ENCODE results near the gene AMPD3.

AMPD3 gene

DNA sequence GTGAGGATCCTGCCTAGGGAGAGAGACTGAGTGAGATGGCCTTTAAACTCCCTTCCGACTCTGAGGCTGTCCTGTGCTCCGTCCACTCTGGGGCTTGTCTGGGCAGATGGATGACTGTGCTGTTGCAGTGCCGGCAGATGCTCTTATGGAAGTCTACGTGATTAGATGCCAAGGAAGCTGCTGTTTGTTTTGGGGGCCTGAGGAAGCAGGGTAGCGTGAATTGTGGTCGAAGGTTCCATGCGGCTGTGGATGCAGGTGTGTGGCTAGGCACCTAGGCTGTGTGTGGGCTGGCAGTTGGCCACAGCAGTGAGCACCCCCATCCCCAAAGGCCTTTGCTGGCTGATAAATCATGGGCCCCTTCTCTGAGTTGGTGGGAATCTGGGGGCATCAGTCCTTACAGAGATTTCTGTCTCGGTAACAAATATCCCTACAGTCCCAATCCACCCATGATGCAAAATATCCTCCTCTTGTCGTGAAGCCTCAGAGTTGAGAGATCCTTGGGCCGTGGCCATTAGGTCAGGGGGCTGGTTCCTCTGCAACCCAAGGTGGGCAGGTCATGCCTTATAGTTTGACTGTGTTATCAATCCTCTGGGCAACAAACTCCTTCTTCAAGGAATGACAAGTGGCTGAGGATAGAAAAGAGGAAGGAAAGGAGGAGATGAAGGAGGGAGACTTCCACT is 31.2 kb downstream of the AMPD3 start:
- Histone ChIP-seq H3K36me3 (ENCODE audit: control insufficient read depth, insufficient read depth, low read length) (no peaks in the 10 kb centered on the region), H3K27me3 (ENCODE audit: control insufficient read depth, insufficient read depth, low read length) (no peaks in the 10 kb centered on the region), H3K4me3 (ENCODE audit: low read depth, low read length) (no peak overlapping the region), H3K9ac (ENCODE audit: low read depth, low read length) (no peak overlapping the region), H3K4me1 (ENCODE audit: control insufficient read depth, insufficient read depth, low read length) (no peaks in the 10 kb centered on the region), H3K9me3 (ENCODE audit: control insufficient read depth, insufficient read depth, low read length) (no peaks in the 10 kb centered on the region)

DNA sequence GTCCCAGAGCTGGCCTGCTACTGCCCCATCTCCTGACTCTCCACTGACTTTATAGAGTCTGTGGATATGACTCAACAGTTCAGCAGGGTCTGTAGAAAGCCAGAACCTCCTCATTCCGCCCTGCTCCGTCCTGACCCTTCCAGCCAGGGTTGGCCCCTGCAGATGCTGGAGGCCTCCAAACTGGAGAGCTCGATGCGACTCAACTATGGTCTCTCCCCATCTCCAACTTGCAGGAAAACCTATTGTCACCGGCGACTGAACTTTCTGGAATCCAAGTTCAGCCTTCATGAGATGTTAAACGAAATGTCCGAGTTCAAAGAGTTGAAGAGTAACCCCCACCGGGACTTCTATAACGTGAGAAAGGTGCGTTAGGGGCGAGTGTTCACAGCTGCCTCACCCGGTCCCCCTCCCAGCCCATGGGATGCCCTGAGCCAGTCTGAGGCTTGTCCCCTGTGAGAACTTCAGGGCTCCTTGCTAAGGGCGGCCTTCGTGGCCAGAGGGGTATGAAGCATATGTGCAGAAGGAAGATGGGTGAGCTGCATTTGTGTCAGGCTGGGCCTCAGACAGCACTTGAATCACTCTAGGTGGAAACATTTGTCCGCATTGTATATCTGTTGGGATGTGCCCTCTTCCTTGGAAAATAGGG is 32.1 kb downstream of the AMPD3 start:
- Histone ChIP-seq H3K9ac (ENCODE audit: low read depth, low read length) (no peak overlapping the region), H3K27me3 (ENCODE audit: control insufficient read depth, insufficient read depth, low read length) (no peaks in the 10 kb centered on the region), H3K4me3 (ENCODE audit: low read depth, low read length) (no peak overlapping the region), H3K36me3 (ENCODE audit: control insufficient read depth, insufficient read depth, low read length) (no peaks in the 10 kb centered on the region), H3K9me3 (ENCODE audit: control insufficient read depth, insufficient read depth, low read length) (no peaks in the 10 kb centered on the region), H3K4me1 (ENCODE audit: control insufficient read depth, insufficient read depth, low read length) (no peaks in the 10 kb centered on the region)

DNA sequence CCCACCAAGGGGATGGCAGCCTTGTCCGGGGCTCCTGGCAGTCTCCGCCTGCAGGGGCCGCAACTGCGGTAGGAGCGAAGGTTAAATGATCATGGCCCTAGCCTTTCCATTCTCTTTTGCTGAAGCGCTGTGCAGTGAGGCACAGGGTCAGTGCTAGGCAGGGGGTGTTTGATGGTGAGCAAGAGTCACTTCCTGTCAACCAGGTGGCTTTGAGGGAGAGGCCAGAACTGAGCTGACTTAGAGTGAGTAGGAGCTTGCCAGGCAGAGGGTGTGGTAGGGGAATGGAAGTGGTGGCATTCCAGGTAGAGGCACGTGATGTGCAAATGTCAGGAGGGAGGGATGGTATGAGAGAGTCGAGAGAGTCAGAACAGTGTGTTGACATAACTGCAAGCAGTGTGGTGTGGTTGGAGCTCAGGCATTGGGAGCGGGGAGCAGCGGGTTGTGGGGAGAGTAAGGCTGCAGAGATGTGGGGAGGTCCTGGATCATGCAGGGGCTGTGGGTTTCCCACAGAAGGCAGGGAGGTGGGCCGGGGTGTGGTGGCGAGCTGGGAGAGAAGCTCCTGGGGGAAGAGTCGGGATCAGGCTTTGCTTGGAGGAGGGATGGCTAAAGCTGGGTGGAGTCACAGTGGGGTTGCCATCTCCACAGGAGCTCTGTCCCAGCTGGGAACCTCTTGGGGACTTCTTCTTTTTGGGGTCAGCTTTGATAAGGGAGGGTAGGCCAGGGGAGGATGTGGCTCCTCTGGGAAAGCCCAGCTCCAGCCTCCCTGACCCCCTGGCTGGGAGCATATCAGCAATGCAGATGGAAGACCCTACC is 33.3 kb downstream of the AMPD3 start:
- H3K9me3 ChIP-seq (ENCODE audit: control insufficient read depth, insufficient read depth, low read length): no peaks in the 10 kb centered on the region
- H3K36me3 ChIP-seq (ENCODE audit: control insufficient read depth, insufficient read depth, low read length): no peaks in the 10 kb centered on the region
- no peak overlapping the region for H3K9ac ChIP-seq (ENCODE audit: low read depth, low read length)
- H3K4me1 ChIP-seq (ENCODE audit: control insufficient read depth, insufficient read depth, low read length): no peaks in the 10 kb centered on the region
- no peaks in the 10 kb centered on the region for H3K27me3 ChIP-seq (ENCODE audit: control insufficient read depth, insufficient read depth, low read length)
- H3K4me3 ChIP-seq (ENCODE audit: low read depth, low read length): no peak overlapping the region

DNA sequence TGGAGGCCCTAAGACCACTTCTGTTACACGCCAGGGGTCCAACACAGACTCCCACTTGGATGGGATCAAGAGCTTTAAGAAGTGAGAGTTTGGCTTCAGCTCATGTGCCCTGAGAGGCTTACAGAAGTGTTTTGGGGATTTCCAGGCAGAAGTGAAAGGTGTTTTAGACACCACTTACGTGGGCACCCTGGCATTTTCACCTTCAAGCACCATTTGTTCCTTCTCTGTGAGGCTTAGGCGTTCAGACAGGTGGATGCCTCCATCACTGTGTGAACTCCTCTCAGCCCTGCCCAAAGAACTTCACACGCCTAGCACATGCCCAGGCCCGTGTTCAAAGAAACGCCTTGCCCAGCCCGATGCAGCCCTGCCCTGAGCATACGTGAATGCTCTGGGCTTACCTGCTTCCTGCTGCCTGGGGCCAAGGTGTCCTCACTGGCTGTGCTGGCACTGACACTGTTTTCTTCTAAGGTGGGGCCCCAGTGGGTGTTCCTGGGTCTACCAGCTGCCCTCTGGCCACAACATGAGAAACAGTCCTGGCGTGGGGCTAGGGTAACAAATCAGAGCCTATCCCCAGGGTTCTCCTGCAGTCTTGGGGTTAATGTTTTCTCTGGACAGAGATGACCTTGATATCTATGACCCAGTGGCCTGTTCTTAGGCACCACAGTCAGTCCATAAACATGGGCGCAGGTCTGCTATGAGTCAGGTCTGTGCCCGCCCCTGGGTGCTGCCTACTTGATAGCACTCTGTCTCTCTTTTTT is 34.0 kb downstream of the AMPD3 start:
- H3K9ac ChIP-seq (ENCODE audit: low read depth, low read length): no peak overlapping the region
- H3K4me3 ChIP-seq (ENCODE audit: low read depth, low read length): no peak overlapping the region
- no peaks in the 10 kb centered on the region for H3K4me1 ChIP-seq (ENCODE audit: control insufficient read depth, insufficient read depth, low read length)
- H3K27me3 ChIP-seq (ENCODE audit: control insufficient read depth, insufficient read depth, low read length): no peaks in the 10 kb centered on the region
- H3K9me3 ChIP-seq (ENCODE audit: control insufficient read depth, insufficient read depth, low read length): no peaks in the 10 kb centered on the region
- H3K36me3 ChIP-seq (ENCODE audit: control insufficient read depth, insufficient read depth, low read length): no peaks in the 10 kb centered on the region

DNA sequence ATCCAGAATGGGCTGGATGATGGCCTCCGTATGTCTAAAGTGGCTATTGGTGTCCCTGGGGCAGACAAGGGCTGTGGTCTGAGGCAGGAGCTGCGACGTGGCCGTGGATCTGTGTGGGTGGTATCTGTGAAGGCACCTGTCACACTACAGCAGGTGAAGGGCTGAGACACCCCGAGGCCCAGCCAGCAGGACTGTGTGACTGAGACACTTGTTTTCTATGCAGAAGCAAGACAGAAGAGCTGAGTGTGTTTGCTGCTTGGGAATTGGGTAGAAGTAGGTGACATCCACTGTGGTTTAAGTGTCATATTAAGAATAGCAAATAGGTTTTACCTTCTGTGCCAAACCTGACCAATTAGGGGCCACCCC is 35.0 kb downstream of the AMPD3 start:
- H3K36me3 ChIP-seq (ENCODE audit: control insufficient read depth, insufficient read depth, low read length): no peaks in the 10 kb centered on the region
- no peak overlapping the region for H3K9ac ChIP-seq (ENCODE audit: low read depth, low read length)
- H3K4me3 ChIP-seq (ENCODE audit: low read depth, low read length): no peak overlapping the region
- H3K4me1 ChIP-seq (ENCODE audit: control insufficient read depth, insufficient read depth, low read length): no peaks in the 10 kb centered on the region
- no peaks in the 10 kb centered on the region for H3K9me3 ChIP-seq (ENCODE audit: control insufficient read depth, insufficient read depth, low read length)
- no peaks in the 10 kb centered on the region for H3K27me3 ChIP-seq (ENCODE audit: control insufficient read depth, insufficient read depth, low read length)

DNA sequence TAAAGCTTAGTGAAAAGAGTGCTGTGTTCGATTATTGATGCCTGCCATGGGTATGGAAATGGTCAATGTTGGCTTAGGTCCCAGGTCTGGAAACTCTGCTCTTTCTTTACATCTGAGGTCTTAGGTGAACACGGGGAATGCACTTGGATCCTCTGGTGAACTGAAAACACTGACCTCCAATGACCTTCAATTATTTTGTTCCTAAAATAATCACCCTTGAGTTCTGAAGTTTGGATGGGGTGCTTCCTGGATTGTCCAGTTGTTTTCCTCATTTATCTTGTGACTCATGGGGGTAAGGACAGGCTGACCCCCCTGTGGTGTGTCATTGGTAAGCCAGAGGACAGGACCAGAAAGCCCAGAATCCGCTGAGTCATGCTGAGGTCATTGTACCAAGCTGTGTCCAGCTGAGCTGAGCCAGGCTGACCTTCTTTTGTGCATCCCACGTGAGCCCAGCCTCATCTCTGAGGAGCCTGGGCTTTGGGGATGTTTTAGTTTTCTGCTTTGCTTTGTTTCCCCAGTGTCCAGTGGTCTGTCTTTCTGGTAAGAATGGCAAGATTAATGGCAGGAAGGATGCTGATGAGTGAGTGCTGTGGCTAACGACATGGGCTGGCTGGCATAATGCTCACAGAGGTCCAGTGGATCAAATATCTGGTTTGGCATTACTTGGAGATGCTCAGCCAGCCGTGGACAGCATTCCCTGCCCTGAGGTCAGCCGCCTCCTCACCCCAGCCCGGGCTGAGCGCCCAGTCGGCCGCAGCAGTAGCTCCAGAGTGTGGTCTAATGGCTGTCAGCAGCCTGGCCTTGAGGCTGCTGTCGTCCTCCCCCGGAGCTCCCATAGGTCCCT is 35.6 kb downstream of the AMPD3 start:
- Histone ChIP-seq H3K9me3 (ENCODE audit: control insufficient read depth, insufficient read depth, low read length) (no peaks in the 10 kb centered on the region), H3K9ac (ENCODE audit: low read depth, low read length) (no peak overlapping the region), H3K4me3 (ENCODE audit: low read depth, low read length) (no peak overlapping the region), H3K4me1 (ENCODE audit: control insufficient read depth, insufficient read depth, low read length) (no peaks in the 10 kb centered on the region), H3K27me3 (ENCODE audit: control insufficient read depth, insufficient read depth, low read length) (no peaks in the 10 kb centered on the region), H3K36me3 (ENCODE audit: control insufficient read depth, insufficient read depth, low read length) (no peaks in the 10 kb centered on the region)

DNA sequence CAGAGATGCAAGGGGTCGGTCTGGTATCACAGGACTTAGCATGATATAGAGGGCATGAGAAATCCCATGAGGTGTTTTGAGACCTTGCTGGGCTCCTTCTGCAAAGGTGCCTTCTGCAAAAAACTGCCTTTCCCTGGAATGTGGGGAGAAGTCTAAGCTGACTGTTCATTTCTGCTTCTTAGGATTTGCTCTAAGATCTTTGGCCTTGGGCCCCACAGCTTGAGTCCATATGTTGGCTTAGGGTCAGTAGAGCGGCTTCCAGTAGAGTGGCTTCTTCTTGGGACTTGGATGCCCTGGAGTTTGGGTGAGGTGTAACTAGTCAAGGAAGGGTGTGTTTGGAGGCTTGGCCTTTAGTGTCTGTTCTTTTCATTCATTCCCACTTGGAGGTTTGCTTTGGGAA is 37.0 kb downstream of the AMPD3 start:
- no peaks in the 10 kb centered on the region for H3K4me1 ChIP-seq (ENCODE audit: control insufficient read depth, insufficient read depth, low read length)
- no peak overlapping the region for H3K4me3 ChIP-seq (ENCODE audit: low read depth, low read length)
- H3K9me3 ChIP-seq (ENCODE audit: control insufficient read depth, insufficient read depth, low read length): no peaks in the 10 kb centered on the region
- no peaks in the 10 kb centered on the region for H3K36me3 ChIP-seq (ENCODE audit: control insufficient read depth, insufficient read depth, low read length)
- no peaks in the 10 kb centered on the region for H3K27me3 ChIP-seq (ENCODE audit: control insufficient read depth, insufficient read depth, low read length)
- H3K9ac ChIP-seq (ENCODE audit: low read depth, low read length): no peak overlapping the region

DNA sequence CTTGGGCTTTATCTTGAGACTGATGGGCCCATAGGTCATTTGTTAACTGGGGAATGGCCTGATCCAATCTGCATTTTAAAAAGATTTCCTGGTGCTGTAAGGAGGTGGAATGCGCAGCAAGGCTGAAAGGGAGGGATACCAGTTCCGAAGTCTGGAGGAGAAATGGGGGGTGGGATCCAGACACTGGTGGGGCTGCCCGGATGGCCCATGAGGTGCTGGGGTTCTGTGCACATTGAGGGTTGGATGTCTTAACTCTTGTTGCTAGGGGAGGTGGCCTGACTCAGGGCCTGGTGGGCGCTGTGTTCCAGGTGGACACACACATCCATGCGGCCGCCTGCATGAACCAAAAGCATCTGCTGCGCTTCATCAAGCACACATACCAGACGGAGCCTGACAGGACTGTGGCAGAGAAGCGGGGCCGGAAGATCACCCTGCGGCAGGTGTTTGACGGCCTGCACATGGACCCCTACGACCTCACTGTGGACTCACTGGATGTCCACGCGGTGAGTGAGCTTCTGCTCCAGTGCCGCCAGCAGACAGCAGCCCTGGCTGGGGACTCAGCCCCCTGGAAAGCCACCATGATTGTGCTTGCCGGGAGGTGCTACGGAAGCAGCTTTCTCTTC is 38.1 kb downstream of the AMPD3 start:
- no peaks in the 10 kb centered on the region for H3K9me3 ChIP-seq (ENCODE audit: control insufficient read depth, insufficient read depth, low read length)
- no peak overlapping the region for H3K9ac ChIP-seq (ENCODE audit: low read depth, low read length)
- H3K27me3 ChIP-seq (ENCODE audit: control insufficient read depth, insufficient read depth, low read length): no peaks in the 10 kb centered on the region
- H3K36me3 ChIP-seq (ENCODE audit: control insufficient read depth, insufficient read depth, low read length): no peaks in the 10 kb centered on the region
- H3K4me1 ChIP-seq (ENCODE audit: control insufficient read depth, insufficient read depth, low read length): no peaks in the 10 kb centered on the region
- H3K4me3 ChIP-seq (ENCODE audit: low read depth, low read length): no peak overlapping the region

DNA sequence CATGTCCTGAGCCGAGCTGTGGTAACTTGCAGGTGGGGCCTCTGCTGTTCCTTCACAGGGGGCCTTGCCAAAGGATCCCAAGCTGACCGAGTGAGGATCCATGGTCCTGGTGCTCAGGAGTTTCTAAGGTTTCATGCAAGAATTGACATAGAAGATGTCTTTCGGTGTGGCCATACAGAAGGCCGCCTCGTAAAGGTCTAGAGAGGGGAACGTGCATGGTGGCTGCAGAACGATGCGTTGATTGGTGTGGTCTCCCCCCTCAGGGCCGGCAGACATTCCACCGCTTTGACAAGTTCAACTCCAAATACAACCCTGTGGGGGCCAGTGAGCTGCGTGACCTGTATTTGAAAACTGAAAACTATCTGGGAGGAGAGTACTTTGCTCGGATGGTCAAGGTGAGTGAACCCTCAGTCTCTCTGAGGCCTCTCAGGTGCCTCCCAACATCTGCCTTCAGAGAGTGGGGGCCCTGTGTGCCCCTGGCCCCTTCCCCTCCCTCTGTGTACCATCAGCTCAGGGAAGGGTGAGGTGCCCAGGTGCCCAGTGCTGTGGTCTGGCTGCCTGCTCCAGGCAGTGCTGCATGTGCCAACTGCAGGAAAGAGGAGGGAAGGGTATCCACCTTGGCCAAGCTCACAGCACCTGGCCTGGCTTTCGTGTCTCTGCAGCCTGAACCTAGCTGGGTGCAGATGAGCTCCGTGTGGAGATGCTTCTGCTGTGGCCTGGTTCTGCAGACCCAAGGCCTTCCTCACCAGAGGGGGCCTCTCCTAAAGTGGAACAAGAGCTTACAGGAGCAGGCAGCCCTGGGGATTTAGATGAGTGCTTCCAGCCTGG is 39.8 kb downstream of the AMPD3 start:
- Histone ChIP-seq H3K4me3 (ENCODE audit: low read depth, low read length) (no peak overlapping the region), H3K27me3 (ENCODE audit: control insufficient read depth, insufficient read depth, low read length) (no peaks in the 10 kb centered on the region), H3K36me3 (ENCODE audit: control insufficient read depth, insufficient read depth, low read length) (no peaks in the 10 kb centered on the region), H3K9ac (ENCODE audit: low read depth, low read length) (no peak overlapping the region), H3K9me3 (ENCODE audit: control insufficient read depth, insufficient read depth, low read length) (no peaks in the 10 kb centered on the region), H3K4me1 (ENCODE audit: control insufficient read depth, insufficient read depth, low read length) (no peaks in the 10 kb centered on the region)

DNA sequence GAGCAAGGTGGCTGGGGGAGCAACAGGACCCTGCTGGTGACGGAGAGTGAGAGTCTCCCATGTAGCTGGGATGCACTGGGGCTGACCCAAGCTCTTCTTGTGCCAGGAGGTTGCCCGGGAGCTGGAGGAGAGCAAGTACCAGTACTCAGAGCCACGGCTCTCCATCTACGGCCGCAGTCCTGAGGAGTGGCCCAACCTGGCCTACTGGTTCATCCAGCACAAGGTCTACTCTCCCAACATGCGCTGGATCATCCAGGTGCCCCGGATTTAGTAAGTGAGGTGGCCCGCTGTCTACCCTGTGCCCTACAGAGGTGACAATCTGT is 40.4 kb downstream of the AMPD3 start:
- no peaks in the 10 kb centered on the region for H3K36me3 ChIP-seq (ENCODE audit: control insufficient read depth, insufficient read depth, low read length)

More for the DNA sequence above, 40.4 kb downstream of the AMPD3 start:
- Histone ChIP-seq H3K9ac (ENCODE audit: low read depth, low read length) (no peak overlapping the region), H3K4me1 (ENCODE audit: control insufficient read depth, insufficient read depth, low read length) (no peaks in the 10 kb centered on the region), H3K9me3 (ENCODE audit: control insufficient read depth, insufficient read depth, low read length) (no peaks in the 10 kb centered on the region), H3K4me3 (ENCODE audit: low read depth, low read length) (no peak overlapping the region), H3K27me3 (ENCODE audit: control insufficient read depth, insufficient read depth, low read length) (no peaks in the 10 kb centered on the region)

All from iPS-15b (cell line).